HG02798 (cell line): Measurements from ENCODE around the gene FABP1.

ENCODE experiments used
- ATAC-seq: cut with Tn5 transposase; IDR thresholded peaks from one replicate; pipeline ENCODE4 v1.9.1; 2021; ENCODE audit warnings: mild to moderate bottlenecking; ENCODE audit not compliant: unreplicated experiment, poor library complexity

The FABP1 gene

GRCh38 chr2:88127888-88128653, at the start of gene FABP1:
FABP1 (minus strand) TSS chr2:88128062; CDS start chr2:88128017, 45 bp downstream.
- no peak for ATAC-seq

- ATAC-seq, result no peak
These were observed 49.7 kb upstream of the FABP1 start for GRCh38 chr2:88177556-88177955.

- ATAC-seq, result no peak
These were observed 48.6 kb upstream of the FABP1 start for GRCh38 chr2:88176352-88176984.

GRCh38 chr2:88172882-88173281, 45.0 kb upstream of the FABP1 start:
- no peak for ATAC-seq

GRCh38 chr2:88171966-88172365, 44.1 kb upstream of the FABP1 start:
- no peak for ATAC-seq

- ATAC-seq, result no peak
These were observed 42.6 kb upstream of the FABP1 start for GRCh38 chr2:88170472-88170892.

- ATAC-seq, result no peak
These were observed 40.5 kb upstream of the FABP1 start for GRCh38 chr2:88168386-88168785.

- no peak for ATAC-seq
These were observed 39.9 kb upstream of the FABP1 start for GRCh38 chr2:88167740-88168139.

- no peak for ATAC-seq
These were observed 37.6 kb upstream of the FABP1 start for GRCh38 chr2:88165332-88166003.

GRCh38 chr2:88161446-88162244, 33.8 kb upstream of the FABP1 start:
- no peak for ATAC-seq

- no peak for ATAC-seq
These were observed 32.7 kb upstream of the FABP1 start for GRCh38 chr2:88160517-88160916.

GRCh38 chr2:88159955-88160415, 32.1 kb upstream of the FABP1 start:
- ATAC-seq, result no peak

- no peak for ATAC-seq
These were observed 31.6 kb upstream of the FABP1 start for GRCh38 chr2:88159481-88159880.

- ATAC-seq, result no peak
These were observed 21.1 kb upstream of the FABP1 start for GRCh38 chr2:88148929-88149438.

- no peak for ATAC-seq
These were observed 19.3 kb upstream of the FABP1 start for GRCh38 chr2:88147145-88147544.

GRCh38 chr2:88146590-88146989, 18.7 kb upstream of the FABP1 start:
- no peak for ATAC-seq

GRCh38 chr2:88144914-88145497, 17.1 kb upstream of the FABP1 start:
- no peak for ATAC-seq

GRCh38 chr2:88144271-88144670, 16.4 kb upstream of the FABP1 start:
- no peak for ATAC-seq

- ATAC-seq, result no peak
These were observed 14.1 kb upstream of the FABP1 start for GRCh38 chr2:88141952-88142351.

- ATAC-seq, result no peak
These were observed 11.9 kb upstream of the FABP1 start for GRCh38 chr2:88139804-88140203.
